Fibroblast of skin of left biceps (primary cell): ENCODE data around the gene ZNF599.

Source experiments
- DNase-seq, 2 experiments: peaks; one replicate each; pipeline ENCODE4 v3.0.0-alpha.2; 2013; ENCODE audit warnings: low read depth in 2 of 2

ZNF599 gene

DNA sequence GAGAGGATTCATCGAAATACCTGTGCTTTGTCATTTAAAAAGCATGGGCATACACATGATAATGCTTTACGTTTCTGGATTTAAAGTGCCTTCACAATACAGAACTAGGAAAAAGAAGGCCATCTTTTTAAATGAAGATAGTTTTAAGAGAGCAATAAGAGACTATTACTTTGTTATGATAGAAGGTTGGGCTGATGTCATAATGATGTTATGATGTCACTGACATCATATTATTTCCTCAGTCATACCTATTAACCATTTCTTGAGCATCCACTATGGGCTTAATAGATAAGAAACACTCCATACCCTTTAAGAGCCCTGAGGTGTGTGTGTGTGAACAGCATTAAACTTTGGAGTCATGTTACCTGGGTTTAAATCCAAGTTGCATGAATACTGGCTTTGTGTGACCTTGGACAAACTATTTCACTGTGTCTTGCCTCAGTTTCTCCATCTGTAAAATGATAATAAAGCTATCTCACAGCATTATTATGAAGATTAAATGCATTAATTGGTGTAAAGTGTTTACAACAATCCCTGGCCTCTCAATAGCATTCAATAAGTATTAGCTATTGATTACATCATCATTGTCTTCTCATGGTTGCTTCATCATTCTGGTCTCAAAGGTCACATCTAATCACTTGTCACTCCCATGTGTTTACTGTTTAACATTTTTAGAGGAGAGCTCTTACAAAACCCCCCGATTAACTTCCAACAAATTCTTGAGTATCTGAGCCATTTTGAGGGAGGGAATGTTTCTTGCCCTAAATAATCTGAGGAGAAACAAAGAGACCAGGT lies 27.9 kb downstream of the ZNF599 start:
- DNase-seq, result no peak

DNA sequence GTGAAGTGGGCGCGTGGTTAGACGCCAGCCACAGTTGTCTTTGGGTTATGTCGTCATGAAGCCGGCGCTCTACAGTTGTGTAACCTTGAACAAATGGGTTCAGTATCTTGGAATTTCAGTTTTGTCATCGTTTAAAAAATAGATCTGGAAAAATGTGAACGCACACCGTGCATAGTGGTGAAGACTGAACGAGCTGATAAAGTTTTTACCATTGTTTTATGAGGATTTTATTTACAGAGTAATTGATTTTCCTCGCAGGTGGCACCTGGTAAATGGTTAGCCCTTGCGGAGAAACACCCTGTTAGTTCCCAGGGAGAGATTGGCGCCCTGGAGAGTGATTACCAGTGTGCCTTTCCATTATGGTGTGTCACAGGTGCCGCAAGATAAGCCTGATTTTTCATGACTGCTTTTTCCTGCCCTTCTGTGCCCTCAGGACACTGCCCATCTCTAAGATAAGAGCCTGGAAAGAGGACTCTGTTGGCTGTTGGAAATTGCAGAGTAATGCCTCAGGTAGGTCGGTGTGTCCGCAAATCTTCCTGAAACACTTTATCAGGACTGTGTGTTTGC lies 38.4 kb downstream of the ZNF599 start:
- DNase-seq, result peak; percentile 41 to 44

DNA sequence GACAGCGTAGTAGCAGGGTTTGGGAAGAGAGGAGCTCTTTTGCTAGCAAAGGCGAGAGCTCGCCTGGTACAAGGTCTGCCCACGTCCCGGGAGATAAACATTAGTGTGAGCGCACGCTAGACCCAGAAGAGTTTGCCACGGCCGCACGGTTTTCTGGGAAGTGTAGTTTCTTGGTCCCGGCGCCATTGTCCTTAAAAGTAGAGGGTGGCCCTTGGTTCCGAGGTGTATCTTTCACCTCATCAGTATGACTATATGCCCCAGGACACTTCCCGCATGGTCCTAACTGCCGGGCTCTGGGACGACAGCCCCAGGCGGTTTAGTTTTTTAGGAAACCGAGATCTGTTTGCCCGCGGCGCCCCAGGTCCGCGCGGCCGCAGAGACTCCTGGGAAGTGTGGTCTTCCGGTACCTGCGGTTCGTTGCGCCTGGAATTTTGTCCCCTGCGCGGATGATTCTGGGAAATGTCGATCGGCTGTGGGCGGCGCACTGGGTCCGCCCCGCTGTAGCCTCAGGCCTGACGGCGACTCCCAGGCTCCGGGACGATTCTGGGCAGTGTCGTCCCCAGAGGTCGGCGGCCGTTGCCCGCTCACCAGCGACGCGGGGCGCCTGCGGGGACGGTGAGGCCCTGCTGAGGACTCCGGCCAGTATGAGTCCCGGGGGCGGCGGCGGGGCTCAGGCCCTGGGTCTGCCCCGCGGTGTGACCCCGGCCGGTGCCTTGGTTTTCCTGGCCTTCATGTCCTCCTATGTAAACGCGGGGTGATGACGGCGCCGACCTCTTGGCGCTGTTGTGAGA lies 39.1 kb downstream of the ZNF599 start, which contains the start of gene ZNF181:
Gene ZNF181 (plus strand): TSS at position 498 of the 791 bp plus-strand sequence. CDS start 795 bp downstream, outside the sequence.
- DNase-seq, result peak; percentile 68 to 69

DNA sequence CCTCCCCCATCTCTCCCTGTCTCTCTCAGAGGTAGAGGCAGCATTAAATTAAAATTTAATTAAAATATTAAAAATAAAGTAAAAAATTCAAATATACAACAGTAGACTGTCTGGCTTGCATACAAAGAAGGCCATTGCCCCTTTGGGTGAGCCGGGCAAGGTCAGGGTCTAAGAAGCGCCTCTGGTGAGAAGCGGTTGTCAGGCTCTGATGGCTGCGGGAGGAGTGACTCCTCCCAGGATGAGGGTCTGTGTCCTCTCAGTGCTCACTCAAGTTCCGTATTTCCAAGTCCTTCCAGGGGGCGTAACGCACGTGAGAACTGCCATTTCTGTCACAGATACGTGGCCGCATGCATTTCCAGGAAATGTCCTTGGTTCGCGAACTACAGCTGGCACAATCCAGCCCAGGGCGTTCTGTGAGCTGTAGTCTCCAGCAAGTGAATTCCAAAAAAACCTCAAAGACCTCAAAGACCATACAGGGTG lies 39.7 kb downstream of the ZNF599 start:
- no peak for DNase-seq

DNA sequence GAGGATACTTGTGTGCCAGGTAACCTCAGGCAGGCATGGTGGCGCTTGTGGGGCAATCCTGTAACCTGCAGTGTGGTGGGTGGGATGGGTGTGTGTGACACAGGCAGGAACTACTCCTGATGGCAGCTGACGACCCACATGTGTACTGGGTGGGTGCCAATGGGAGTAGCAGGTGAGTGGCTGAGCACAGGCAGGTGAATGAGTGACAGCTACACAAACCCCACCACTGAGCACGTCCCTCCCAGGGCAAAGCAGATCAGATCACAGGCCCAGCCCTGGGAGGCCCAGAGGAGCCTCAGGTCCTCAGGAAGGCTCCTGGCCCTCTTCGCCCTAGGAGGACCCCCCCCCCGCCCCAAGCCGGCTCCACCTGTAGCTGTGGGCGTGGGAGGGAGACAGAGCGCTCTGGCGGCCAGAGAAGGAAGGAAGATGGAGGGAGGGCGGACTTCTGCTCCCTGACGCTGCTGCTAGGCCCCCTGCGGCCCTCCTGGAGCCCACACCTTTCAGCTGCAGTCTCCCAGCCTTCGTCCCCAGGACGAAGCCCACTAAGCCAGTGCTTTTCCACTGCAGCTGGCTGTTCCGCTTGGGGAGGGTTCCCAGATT lies 40.3 kb downstream of the ZNF599 start:
- DNase-seq, result no peak

DNA sequence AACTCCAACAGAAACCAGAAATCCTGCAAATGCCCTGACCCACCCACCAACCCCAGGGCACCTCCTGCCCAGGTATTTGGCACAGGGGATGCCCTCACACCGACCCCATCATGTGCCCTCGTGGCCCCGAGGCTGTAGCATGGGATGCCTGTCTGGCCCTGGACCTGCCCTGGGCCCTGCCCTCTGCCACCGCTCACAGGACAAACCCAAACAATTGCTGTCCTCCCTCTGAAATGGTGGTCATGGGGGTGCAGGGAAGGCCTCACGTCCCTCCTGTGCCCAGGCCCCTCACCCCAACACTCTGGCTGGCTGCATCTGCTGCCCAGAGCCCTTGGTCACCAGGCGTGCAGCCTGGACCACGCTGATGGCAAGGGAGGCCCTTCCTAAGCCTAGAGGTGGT lies 41.1 kb downstream of the ZNF599 start:
- DNase-seq, result no peak

DNA sequence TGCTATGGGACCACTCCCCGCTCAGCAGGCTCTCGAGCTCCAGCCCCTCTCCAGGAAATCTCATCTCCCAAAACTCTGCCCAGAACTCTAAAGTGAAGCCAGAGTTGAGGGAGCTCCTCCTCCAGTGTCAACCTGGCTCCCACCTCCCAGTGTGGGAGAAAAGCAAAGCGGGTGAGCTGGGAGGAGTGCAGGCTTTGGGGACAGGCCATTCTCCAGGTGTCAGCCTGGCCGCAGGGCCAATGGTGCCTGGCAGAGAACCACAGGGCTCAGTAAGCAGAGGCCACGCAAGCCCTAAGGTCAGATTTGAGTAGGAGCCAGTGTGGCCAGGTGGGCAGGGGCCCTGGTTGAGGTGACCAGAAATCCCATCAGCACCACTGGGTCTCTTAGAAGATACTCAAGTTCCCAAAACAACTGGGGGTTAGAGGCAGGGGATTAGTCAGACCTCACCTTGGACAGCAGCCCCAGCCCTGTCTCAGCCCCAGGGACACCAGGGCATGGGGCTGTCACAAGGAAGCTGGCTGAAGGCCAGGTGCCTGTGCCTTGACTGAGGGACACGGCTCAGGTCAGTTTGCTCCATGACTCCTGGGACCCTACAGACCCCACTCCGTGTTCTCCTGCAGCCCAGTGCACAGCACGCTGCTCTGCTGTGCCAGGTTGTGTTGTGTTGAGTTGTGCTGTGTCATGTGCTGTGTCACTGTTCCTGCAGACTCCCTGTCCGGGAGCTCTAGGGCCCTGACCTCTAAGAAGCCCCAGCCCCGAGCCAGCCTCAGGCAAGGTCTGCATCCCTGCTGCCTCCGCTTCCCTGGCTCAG lies 41.8 kb downstream of the ZNF599 start:
- DNase-seq, result no peak

DNA sequence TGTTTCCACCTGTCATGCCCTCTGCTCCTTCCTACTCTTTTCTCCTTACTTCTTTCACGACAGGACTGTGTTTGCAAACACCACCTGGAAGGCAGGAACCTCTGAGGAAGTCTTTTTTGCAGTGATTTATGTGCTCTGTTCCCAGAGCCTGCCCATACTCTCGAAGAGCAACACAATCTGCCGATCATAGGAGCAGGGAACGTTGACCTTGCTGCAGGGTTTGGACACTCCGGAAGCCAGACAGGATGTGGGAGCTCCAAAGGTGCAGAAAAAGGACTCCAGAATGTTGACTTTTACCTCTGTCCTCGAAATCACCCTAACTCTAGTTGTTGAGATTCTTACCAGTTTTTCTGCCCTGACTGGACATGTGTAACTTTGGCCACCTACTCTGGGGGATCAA lies 47.6 kb downstream of the ZNF599 start:
- DNase-seq, result no peak

DNA sequence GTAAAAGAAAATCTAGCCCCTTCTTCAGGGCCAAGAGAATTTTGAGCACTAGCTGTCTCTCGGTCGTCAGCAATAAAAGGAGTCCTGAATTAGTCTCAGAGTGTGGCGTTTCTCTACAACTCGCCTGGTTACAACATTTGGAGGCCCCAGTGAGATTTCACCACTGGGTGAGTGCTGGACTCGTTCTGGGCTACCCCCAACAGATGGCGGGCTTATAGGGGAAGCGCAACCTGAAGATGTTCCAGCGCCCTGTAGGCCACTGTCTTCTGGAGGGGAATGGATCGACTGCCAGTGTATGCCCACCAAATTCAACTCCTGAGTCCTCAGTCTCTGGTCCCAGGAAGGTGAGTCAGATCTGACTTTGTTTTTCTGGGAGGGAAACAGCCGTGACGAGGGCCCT lies 50.7 kb downstream of the ZNF599 start:
- no peak for DNase-seq

DNA sequence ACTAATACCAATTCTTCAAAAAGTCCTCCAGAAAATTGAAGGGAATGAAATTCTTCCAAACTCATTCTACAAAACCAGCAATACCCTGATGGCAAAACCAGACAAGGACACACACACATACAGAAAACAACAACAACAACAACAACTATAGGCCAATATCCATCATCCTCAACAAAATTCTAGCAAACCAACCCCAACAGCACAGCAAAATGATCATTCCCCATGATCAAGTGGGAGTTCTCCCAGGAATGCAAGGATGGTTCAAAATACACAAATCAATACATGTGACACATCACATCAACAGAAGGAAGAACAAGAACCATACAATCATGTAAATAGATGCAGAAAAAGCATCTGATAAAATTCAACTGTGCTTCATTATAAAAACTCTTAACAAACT lies 57.7 kb downstream of the ZNF599 start:
- DNase-seq, result no peak

DNA sequence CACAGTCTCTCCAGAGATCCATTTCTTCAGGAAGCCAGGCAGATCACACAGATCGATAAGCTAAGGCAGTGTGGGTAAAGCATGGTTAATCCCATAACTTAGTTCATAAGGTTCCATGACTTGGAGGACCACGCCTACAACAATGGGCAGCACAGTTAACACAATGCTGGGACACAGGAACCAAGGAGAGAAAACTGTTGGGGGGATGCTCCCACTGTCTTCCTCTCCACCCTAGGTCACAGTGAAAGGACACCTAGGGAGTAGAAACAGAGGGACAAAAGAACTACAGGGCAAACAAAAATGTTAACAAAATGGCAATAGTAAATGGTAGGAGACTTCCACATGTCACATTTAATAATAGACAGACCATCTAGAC lies 59.8 kb downstream of the ZNF599 start:
- no peak for DNase-seq

DNA sequence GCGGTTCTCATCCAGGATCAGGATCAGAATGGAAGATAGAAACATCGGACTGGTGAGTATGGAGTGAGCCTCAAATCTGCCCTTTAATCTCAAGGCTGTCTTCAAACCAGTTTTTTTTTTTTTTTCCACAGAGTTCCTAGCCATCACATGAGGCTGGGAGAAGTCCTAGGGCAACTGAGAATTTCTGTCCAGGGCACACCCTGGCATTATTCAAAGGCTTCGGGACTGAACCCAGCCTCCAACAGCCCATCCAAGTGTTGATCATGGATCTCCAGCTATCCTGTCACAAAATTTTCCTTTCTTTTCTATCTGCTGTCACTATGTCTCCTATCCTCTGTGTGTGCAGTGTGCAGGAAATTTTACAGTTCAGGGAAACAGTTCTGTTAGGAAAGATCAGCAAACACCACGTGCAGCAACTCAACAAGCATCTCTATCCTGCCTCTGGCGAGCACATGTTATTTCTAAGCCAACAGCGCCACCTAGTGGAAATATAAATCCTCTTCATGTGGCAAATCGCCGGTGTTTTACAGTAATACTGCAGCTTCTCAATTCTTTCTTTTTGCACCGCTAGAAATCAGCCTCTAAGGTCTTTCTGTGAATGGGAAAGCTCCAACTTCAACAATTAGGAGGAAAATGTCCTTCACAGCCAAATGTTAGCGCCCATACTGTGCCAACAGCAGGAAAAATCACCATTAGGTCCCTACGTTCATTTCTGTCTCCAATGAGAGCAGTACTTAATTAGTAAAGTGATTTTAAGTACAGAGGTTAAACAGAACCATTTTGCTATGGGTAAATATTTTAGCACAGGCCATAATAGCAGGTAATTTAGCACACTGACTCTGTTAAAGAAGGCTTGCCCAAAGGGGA lies 60.4 kb downstream of the ZNF599 start:
- peak; percentile 15 to 28 for DNase-seq

DNA sequence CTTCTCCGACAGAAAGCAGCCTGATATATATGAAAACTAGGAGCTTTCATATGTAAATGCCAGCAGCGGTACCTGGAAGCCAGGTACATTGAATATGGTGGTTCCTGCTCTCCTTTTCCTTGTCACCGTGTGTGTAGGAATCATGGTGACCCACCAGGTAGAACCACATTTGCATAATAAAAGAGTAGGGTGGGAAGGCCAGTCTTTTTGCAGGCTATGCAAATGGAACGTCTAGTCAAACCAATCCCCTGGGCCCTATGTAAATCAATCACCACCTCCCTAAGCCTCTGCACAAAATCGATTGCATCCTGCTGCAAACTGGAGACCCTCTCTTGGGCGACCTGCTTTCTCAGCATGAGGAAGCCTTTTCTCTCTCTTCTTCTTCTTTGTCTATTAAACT lies 61.1 kb downstream of the ZNF599 start:
- DNase-seq, result no peak
